WTC11 (cell line): Measurements from ENCODE around the gene NCAM2. TPM values are rescaled to one million over a fixed set of nuclear protein-coding genes. Genes with fewer than 3 reads are reported as not detected.

ENCODE experiments used
- ATAC-seq: fragments of 200-7000 bp; cut with Tn5 transposase; 2 replicates; pipeline ENCODE4 v1.10.0; 2021; ENCODE audit warnings: mild to moderate bottlenecking, moderate library complexity
- CTCF ChIA-PET: fragments of 300-600 bp; sonication (Branson Sonifier 250); formaldehyde crosslinking; loops from one replicate; lab custom pipeline; 2021; ENCODE audit warnings: antibody characterized with exemption; lab: Charles Lee
- POLR2A ChIA-PET: fragments of 350-600 bp; sonication (Branson Sonifier 250); formaldehyde crosslinking; loops from one replicate; lab custom pipeline; 2021; ENCODE audit warnings: antibody characterized with exemption; lab: Charles Lee
- DNase-seq: peaks from one replicate; pipeline ENCODE4 v3.0.0; 2021; ENCODE audit warnings: low spot score
- H3K27ac Mint-ChIP-seq: 2 replicates; pipeline ENCODE4 v1.8.0; 2021; ENCODE audit warnings: mixed read lengths
- H3K27me3 Mint-ChIP-seq: 2 replicates; pipeline ENCODE4 v1.8.0; 2021; ENCODE audit warnings: low read depth, mild to moderate bottlenecking, moderate library complexity, mixed read lengths
- H3K36me3 Mint-ChIP-seq: 2 replicates; pipeline ENCODE4 v1.8.0; 2021; ENCODE audit warnings: mixed read lengths
- H3K4me1 Mint-ChIP-seq: 2 replicates; pipeline ENCODE4 v1.8.0; 2022; ENCODE audit warnings: mixed read lengths
- H3K4me3 Mint-ChIP-seq: 2 replicates; pipeline ENCODE4 v1.8.0; 2021; ENCODE audit warnings: mild to moderate bottlenecking, moderate library complexity, mixed read lengths
- H3K9me3 Mint-ChIP-seq: 2 replicates; pipeline ENCODE4 v1.8.0; 2021; ENCODE audit warnings: mixed read lengths
- CBFB ChIP-seq: sonication (generic); formaldehyde crosslinking; IDR thresholded peaks from 2 replicates; pipeline ENCODE4 v1.8.1; 2022; ENCODE audit warnings: mild to moderate bottlenecking, low read depth, missing genetic modification reagents
- CREM ChIP-seq: sonication (generic); formaldehyde crosslinking; IDR thresholded peaks from 2 replicates; pipeline ENCODE4 v1.8.1; 2022; ENCODE audit warnings: mild to moderate bottlenecking, missing genetic modification reagents, moderate library complexity
- ETV6 ChIP-seq: sonication (generic); formaldehyde crosslinking; IDR thresholded peaks from 2 replicates; pipeline ENCODE4 v1.8.1; 2022; ENCODE audit warnings: mild to moderate bottlenecking, missing genetic modification reagents
- FOXP1 ChIP-seq: sonication (generic); formaldehyde crosslinking; IDR thresholded peaks from 2 replicates; pipeline ENCODE4 v1.8.0; 2022; ENCODE audit warnings: missing genetic modification reagents, mild to moderate bottlenecking, moderate library complexity, borderline replicate concordance
- GABPB1 ChIP-seq: sonication (generic); formaldehyde crosslinking; IDR thresholded peaks from 2 replicates; pipeline ENCODE4 v1.8.1; 2023; ENCODE audit warnings: mild to moderate bottlenecking, missing genetic modification reagents
- NFE2L1 ChIP-seq: sonication (generic); formaldehyde crosslinking; IDR thresholded peaks from 2 replicates; pipeline ENCODE4 v1.8.1; 2023; ENCODE audit warnings: missing genetic modification reagents
- TEAD1 ChIP-seq: sonication (generic); formaldehyde crosslinking; IDR thresholded peaks from 2 replicates; pipeline ENCODE4 v1.8.0; 2022; ENCODE audit warnings: mild to moderate bottlenecking, missing genetic modification reagents
- TP53 ChIP-seq: sonication (generic); formaldehyde crosslinking; IDR thresholded peaks from 2 replicates; pipeline ENCODE4 v1.8.1; 2023; ENCODE audit warnings: mild to moderate bottlenecking, missing genetic modification reagents
- ZNF138 ChIP-seq: sonication (generic); formaldehyde crosslinking; conservative IDR thresholded peaks from 2 replicates; pipeline ENCODE4 v1.8.1; 2022; ENCODE audit warnings: mild to moderate bottlenecking, moderate library complexity, missing genetic modification reagents
- total RNA-seq: library from RNA; stranded (reverse); gene quantifications from 3 replicates; pipeline ENCODE4 v1.2.3, GENCODE V29; 2021
- TF ChIP-seq, protein P1 (sequence below): sonication (generic); formaldehyde crosslinking; IDR thresholded peaks from 2 replicates; pipeline ENCODE4 v1.8.1; 2023; ENCODE audit warnings: mild to moderate bottlenecking, missing genetic modification reagents
- TF ChIP-seq, protein P2 (sequence below): sonication (generic); formaldehyde crosslinking; IDR thresholded peaks from 2 replicates; pipeline ENCODE4 v1.8.1; 2023; ENCODE audit warnings: mild to moderate bottlenecking, missing genetic modification reagents
- TF ChIP-seq, protein P3 (sequence below): sonication (generic); formaldehyde crosslinking; IDR thresholded peaks from 2 replicates; pipeline ENCODE4 v1.8.0; 2022; ENCODE audit warnings: mild to moderate bottlenecking, missing genetic modification reagents
- TF ChIP-seq, protein P4 (sequence below): sonication (generic); formaldehyde crosslinking; IDR thresholded peaks from 2 replicates; pipeline ENCODE4 v1.8.1; 2022; ENCODE audit warnings: mild to moderate bottlenecking, missing genetic modification reagents, moderate library complexity, borderline replicate concordance
- TF ChIP-seq, protein P5 (sequence below): sonication (generic); formaldehyde crosslinking; IDR thresholded peaks from 2 replicates; pipeline ENCODE4 v1.8.1; 2023; ENCODE audit warnings: mild to moderate bottlenecking, missing genetic modification reagents, borderline replicate concordance
- TF ChIP-seq, protein P6 (sequence below): sonication (generic); formaldehyde crosslinking; IDR thresholded peaks from 2 replicates; pipeline ENCODE4 v1.8.0; 2022; ENCODE audit warnings: mild to moderate bottlenecking, missing genetic modification reagents
- TF ChIP-seq, protein P7 (sequence below): sonication (generic); formaldehyde crosslinking; IDR thresholded peaks from 2 replicates; pipeline ENCODE4 v1.8.0; 2022; ENCODE audit warnings: mild to moderate bottlenecking, missing genetic modification reagents

NCAM2 gene
- total RNA-seq, 1 experiment from 2014 or later = 1.6 TPM

DNA sequence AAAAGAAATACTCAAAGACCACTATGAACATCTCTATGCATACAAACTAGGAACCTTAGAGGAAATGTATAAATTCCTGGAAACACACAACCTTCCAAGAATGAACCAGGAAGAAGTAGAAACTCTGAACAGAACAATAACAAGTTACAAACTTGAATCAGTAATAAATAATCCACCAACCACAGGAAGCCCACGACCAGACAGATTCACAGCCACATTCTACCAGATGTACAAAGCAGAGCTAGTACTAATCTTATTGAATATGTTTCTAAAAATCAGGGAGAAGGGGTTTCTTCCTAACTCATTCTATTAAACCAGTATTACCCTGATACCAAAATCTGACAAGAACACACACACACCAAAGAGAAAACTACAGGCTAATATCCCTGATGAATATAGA lies 263.8 kb downstream of the NCAM2 start:
- ATAC-seq = no peak
- Mint-ChIP-seq H3K9me3 (peaks cover 14% of the 10 kb centered on the region), H3K27me3 (no peaks in the 10 kb centered on the region), H3K36me3 (no peaks in the 10 kb centered on the region), H3K27ac (no peak overlapping the region), H3K4me3 (no peak overlapping the region), H3K4me1 (no peaks in the 10 kb centered on the region)
- ChIA-PET CTCF (no interaction called here), POLR2A (no interaction called here)
- TF ChIP-seq NFE2L1 (CRISPR knock-in tag) (no peak), TEAD1 (CRISPR knock-in tag) (no peak), ZNF138 (CRISPR knock-in tag) (no peak), ETV6 (no peak), TP53 (CRISPR knock-in tag) (no peak), FOXP1 (CRISPR knock-in tag) (no peak), CBFB (CRISPR knock-in tag) (no peak), CREM (no peak), GABPB1 (CRISPR knock-in tag) (no peak)
- TF ChIP-seq, protein P1, sequence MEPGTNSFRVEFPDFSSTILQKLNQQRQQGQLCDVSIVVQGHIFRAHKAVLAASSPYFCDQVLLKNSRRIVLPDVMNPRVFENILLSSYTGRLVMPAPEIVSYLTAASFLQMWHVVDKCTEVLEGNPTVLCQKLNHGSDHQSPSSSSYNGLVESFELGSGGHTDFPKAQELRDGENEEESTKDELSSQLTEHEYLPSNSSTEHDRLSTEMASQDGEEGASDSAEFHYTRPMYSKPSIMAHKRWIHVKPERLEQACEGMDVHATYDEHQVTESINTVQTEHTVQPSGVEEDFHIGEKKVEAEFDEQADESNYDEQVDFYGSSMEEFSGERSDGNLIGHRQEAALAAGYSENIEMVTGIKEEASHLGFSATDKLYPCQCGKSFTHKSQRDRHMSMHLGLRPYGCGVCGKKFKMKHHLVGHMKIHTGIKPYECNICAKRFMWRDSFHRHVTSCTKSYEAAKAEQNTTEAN (CRISPR knock-in tag) = no peak
- TF ChIP-seq, protein P2, sequence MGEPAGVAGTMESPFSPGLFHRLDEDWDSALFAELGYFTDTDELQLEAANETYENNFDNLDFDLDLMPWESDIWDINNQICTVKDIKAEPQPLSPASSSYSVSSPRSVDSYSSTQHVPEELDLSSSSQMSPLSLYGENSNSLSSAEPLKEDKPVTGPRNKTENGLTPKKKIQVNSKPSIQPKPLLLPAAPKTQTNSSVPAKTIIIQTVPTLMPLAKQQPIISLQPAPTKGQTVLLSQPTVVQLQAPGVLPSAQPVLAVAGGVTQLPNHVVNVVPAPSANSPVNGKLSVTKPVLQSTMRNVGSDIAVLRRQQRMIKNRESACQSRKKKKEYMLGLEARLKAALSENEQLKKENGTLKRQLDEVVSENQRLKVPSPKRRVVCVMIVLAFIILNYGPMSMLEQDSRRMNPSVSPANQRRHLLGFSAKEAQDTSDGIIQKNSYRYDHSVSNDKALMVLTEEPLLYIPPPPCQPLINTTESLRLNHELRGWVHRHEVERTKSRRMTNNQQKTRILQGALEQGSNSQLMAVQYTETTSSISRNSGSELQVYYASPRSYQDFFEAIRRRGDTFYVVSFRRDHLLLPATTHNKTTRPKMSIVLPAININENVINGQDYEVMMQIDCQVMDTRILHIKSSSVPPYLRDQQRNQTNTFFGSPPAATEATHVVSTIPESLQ (CRISPR knock-in tag) = no peak
- TF ChIP-seq, protein P3, sequence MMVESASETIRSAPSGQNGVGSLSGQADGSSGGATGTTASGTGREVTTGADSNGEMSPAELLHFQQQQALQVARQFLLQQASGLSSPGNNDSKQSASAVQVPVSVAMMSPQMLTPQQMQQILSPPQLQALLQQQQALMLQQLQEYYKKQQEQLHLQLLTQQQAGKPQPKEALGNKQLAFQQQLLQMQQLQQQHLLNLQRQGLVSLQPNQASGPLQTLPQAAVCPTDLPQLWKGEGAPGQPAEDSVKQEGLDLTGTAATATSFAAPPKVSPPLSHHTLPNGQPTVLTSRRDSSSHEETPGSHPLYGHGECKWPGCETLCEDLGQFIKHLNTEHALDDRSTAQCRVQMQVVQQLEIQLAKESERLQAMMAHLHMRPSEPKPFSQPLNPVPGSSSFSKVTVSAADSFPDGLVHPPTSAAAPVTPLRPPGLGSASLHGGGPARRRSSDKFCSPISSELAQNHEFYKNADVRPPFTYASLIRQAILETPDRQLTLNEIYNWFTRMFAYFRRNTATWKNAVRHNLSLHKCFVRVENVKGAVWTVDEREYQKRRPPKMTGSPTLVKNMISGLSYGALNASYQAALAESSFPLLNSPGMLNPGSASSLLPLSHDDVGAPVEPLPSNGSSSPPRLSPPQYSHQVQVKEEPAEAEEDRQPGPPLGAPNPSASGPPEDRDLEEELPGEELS (CRISPR knock-in tag) = no peak
- TF ChIP-seq, protein P4, sequence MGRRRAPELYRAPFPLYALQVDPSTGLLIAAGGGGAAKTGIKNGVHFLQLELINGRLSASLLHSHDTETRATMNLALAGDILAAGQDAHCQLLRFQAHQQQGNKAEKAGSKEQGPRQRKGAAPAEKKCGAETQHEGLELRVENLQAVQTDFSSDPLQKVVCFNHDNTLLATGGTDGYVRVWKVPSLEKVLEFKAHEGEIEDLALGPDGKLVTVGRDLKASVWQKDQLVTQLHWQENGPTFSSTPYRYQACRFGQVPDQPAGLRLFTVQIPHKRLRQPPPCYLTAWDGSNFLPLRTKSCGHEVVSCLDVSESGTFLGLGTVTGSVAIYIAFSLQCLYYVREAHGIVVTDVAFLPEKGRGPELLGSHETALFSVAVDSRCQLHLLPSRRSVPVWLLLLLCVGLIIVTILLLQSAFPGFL (CRISPR knock-in tag) = no peak
- TF ChIP-seq, protein P5, sequence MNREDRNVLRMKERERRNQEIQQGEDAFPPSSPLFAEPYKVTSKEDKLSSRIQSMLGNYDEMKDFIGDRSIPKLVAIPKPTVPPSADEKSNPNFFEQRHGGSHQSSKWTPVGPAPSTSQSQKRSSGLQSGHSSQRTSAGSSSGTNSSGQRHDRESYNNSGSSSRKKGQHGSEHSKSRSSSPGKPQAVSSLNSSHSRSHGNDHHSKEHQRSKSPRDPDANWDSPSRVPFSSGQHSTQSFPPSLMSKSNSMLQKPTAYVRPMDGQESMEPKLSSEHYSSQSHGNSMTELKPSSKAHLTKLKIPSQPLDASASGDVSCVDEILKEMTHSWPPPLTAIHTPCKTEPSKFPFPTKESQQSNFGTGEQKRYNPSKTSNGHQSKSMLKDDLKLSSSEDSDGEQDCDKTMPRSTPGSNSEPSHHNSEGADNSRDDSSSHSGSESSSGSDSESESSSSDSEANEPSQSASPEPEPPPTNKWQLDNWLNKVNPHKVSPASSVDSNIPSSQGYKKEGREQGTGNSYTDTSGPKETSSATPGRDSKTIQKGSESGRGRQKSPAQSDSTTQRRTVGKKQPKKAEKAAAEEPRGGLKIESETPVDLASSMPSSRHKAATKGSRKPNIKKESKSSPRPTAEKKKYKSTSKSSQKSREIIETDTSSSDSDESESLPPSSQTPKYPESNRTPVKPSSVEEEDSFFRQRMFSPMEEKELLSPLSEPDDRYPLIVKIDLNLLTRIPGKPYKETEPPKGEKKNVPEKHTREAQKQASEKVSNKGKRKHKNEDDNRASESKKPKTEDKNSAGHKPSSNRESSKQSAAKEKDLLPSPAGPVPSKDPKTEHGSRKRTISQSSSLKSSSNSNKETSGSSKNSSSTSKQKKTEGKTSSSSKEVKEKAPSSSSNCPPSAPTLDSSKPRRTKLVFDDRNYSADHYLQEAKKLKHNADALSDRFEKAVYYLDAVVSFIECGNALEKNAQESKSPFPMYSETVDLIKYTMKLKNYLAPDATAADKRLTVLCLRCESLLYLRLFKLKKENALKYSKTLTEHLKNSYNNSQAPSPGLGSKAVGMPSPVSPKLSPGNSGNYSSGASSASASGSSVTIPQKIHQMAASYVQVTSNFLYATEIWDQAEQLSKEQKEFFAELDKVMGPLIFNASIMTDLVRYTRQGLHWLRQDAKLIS (CRISPR knock-in tag) = no peak
- TF ChIP-seq, protein P6, sequence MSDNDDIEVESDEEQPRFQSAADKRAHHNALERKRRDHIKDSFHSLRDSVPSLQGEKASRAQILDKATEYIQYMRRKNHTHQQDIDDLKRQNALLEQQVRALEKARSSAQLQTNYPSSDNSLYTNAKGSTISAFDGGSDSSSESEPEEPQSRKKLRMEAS = no peak
- TF ChIP-seq, protein P7, sequence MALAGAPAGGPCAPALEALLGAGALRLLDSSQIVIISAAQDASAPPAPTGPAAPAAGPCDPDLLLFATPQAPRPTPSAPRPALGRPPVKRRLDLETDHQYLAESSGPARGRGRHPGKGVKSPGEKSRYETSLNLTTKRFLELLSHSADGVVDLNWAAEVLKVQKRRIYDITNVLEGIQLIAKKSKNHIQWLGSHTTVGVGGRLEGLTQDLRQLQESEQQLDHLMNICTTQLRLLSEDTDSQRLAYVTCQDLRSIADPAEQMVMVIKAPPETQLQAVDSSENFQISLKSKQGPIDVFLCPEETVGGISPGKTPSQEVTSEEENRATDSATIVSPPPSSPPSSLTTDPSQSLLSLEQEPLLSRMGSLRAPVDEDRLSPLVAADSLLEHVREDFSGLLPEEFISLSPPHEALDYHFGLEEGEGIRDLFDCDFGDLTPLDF (CRISPR knock-in tag) = no peak
- DNase-seq = no peak
